Measurements from ENCODE around the gene MYL12A. TPM values are rescaled to one million over a fixed set of nuclear protein-coding genes. Genes with fewer than 3 reads are reported as not detected.
A peak's percentile ranks its signal among the peaks of the same experiment; 100 is the strongest.

Gene MYL12A
- total and polyA plus RNA-seq, 2 experiments from 2014 or later = 206 to 502 TPM

- H3K27ac ChIP-seq (ENCODE audit: low read depth) = no peak overlapping the region; the same call in 1 of the 2 replicates
These were observed 3.8 kb downstream of the MYL12A start for GRCh38 chr18:3251249-3251962.

More at GRCh38 chr18:3251249-3251962, 3.8 kb downstream of the MYL12A start:
- peaks cover 50% of the 10 kb centered on the region for H3K36me3 Mint-ChIP-seq (ENCODE audit: low read depth)
- Histone ChIP-seq H2AFZ (no peak overlapping the region), H3K4me3 (no peak overlapping the region), H3F3A (replicated peaks; ENCODE audit: low read depth) (0 out of 2 replicates have a peak, but pooled peaks cover 6% of the 10 kb centered on the region), H3K79me2 (replicated peaks; ENCODE audit: insufficient read depth) (peaks cover 62% of the 10 kb centered on the region), H3K36me3 (ENCODE audit: insufficient read depth) (peaks cover 32% of the 10 kb centered on the region), H3K4me1 (ENCODE audit: insufficient read depth) (peaks cover 16% of the 10 kb centered on the region), H4K20me1 (replicated peaks; ENCODE audit: insufficient read depth) (peaks cover 17% of the 10 kb centered on the region; the same call in 1 of the 2 replicates), H3K27me3 (ENCODE audit: insufficient read depth) (no peaks in the 10 kb centered on the region), H3K9me2 (ENCODE audit: insufficient read depth) (no peaks in the 10 kb centered on the region), H3K4me2 (no peak overlapping the region)
- peaks cover 12% of the 10 kb centered on the region for H3K27me3 Mint-ChIP-seq (ENCODE audit: insufficient read depth, low read depth, poor library complexity)
- no peak for TF ChIP-seq JUNB (IDR thresholded peaks at IDR 0.05; ENCODE audit: unreplicated experiment)
- TF ChIP-seq, protein P1, sequence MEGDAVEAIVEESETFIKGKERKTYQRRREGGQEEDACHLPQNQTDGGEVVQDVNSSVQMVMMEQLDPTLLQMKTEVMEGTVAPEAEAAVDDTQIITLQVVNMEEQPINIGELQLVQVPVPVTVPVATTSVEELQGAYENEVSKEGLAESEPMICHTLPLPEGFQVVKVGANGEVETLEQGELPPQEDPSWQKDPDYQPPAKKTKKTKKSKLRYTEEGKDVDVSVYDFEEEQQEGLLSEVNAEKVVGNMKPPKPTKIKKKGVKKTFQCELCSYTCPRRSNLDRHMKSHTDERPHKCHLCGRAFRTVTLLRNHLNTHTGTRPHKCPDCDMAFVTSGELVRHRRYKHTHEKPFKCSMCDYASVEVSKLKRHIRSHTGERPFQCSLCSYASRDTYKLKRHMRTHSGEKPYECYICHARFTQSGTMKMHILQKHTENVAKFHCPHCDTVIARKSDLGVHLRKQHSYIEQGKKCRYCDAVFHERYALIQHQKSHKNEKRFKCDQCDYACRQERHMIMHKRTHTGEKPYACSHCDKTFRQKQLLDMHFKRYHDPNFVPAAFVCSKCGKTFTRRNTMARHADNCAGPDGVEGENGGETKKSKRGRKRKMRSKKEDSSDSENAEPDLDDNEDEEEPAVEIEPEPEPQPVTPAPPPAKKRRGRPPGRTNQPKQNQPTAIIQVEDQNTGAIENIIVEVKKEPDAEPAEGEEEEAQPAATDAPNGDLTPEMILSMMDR (conservative IDR thresholded peaks at IDR 0.05; ENCODE audit: low read depth in 2 of 2) = no peak
- TF ChIP-seq, protein P2, sequence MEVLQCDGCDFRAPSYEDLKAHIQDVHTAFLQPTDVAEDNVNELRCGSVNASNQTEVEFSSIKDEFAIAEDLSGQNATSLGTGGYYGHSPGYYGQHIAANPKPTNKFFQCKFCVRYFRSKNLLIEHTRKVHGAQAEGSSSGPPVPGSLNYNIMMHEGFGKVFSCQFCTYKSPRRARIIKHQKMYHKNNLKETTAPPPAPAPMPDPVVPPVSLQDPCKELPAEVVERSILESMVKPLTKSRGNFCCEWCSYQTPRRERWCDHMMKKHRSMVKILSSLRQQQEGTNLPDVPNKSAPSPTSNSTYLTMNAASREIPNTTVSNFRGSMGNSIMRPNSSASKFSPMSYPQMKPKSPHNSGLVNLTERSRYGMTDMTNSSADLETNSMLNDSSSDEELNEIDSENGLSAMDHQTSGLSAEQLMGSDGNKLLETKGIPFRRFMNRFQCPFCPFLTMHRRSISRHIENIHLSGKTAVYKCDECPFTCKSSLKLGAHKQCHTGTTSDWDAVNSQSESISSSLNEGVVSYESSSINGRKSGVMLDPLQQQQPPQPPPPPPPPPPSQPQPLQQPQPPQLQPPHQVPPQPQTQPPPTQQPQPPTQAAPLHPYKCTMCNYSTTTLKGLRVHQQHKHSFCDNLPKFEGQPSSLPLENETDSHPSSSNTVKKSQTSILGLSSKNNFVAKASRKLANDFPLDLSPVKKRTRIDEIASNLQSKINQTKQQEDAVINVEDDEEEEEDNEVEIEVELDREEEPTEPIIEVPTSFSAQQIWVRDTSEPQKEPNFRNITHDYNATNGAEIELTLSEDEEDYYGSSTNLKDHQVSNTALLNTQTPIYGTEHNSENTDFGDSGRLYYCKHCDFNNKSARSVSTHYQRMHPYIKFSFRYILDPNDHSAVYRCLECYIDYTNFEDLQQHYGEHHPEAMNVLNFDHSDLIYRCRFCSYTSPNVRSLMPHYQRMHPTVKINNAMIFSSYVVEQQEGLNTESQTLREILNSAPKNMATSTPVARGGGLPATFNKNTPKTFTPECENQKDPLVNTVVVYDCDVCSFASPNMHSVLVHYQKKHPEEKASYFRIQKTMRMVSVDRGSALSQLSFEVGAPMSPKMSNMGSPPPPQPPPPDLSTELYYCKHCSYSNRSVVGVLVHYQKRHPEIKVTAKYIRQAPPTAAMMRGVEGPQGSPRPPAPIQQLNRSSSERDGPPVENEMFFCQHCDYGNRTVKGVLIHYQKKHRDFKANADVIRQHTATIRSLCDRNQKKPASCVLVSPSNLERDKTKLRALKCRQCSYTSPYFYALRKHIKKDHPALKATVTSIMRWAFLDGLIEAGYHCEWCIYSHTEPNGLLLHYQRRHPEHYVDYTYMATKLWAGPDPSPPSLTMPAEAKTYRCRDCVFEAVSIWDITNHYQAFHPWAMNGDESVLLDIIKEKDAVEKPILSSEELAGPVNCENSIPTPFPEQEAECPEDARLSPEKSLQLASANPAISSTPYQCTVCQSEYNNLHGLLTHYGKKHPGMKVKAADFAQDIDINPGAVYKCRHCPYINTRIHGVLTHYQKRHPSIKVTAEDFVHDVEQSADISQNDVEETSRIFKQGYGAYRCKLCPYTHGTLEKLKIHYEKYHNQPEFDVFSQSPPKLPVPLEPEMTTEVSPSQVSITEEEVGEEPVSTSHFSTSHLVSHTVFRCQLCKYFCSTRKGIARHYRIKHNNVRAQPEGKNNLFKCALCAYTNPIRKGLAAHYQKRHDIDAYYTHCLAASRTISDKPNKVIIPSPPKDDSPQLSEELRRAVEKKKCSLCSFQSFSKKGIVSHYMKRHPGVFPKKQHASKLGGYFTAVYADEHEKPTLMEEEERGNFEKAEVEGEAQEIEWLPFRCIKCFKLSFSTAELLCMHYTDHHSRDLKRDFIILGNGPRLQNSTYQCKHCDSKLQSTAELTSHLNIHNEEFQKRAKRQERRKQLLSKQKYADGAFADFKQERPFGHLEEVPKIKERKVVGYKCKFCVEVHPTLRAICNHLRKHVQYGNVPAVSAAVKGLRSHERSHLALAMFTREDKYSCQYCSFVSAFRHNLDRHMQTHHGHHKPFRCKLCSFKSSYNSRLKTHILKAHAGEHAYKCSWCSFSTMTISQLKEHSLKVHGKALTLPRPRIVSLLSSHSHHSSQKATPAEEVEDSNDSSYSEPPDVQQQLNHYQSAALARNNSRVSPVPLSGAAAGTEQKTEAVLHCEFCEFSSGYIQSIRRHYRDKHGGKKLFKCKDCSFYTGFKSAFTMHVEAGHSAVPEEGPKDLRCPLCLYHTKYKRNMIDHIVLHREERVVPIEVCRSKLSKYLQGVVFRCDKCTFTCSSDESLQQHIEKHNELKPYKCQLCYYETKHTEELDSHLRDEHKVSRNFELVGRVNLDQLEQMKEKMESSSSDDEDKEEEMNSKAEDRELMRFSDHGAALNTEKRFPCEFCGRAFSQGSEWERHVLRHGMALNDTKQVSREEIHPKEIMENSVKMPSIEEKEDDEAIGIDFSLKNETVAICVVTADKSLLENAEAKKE (CRISPR knock-in tag; IDR thresholded peaks at IDR 0.05) = no peak
- TF ChIP-seq EZH2 (IDR thresholded peaks at IDR 0.05; ENCODE audit: low read depth, unreplicated experiment) = no peak
- TF ChIP-seq ETS1 (IDR thresholded peaks at IDR 0.05) = no peak
- no peak for TF ChIP-seq NANOG (IDR thresholded peaks at IDR 0.05; ENCODE audit: borderline replicate concordance)
- TF ChIP-seq ZNF331 (CRISPR knock-in tag; IDR thresholded peaks at IDR 0.05; ENCODE audit: low read depth) = no peak
- no peak for TF ChIP-seq ZNF114 (CRISPR knock-in tag; IDR thresholded peaks at IDR 0.05)
- no peak for TF ChIP-seq EZH2phosphoT487 (IDR thresholded peaks at IDR 0.05; ENCODE audit: unreplicated experiment)
- no peak for TF ChIP-seq STAT1 (IDR thresholded peaks at IDR 0.05; ENCODE audit: unreplicated experiment)
- TF ChIP-seq, protein P3, sequence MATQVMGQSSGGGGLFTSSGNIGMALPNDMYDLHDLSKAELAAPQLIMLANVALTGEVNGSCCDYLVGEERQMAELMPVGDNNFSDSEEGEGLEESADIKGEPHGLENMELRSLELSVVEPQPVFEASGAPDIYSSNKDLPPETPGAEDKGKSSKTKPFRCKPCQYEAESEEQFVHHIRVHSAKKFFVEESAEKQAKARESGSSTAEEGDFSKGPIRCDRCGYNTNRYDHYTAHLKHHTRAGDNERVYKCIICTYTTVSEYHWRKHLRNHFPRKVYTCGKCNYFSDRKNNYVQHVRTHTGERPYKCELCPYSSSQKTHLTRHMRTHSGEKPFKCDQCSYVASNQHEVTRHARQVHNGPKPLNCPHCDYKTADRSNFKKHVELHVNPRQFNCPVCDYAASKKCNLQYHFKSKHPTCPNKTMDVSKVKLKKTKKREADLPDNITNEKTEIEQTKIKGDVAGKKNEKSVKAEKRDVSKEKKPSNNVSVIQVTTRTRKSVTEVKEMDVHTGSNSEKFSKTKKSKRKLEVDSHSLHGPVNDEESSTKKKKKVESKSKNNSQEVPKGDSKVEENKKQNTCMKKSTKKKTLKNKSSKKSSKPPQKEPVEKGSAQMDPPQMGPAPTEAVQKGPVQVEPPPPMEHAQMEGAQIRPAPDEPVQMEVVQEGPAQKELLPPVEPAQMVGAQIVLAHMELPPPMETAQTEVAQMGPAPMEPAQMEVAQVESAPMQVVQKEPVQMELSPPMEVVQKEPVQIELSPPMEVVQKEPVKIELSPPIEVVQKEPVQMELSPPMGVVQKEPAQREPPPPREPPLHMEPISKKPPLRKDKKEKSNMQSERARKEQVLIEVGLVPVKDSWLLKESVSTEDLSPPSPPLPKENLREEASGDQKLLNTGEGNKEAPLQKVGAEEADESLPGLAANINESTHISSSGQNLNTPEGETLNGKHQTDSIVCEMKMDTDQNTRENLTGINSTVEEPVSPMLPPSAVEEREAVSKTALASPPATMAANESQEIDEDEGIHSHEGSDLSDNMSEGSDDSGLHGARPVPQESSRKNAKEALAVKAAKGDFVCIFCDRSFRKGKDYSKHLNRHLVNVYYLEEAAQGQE (IDR thresholded peaks at IDR 0.05; ENCODE audit: unreplicated experiment) = no peak
- no peak for TF ChIP-seq CREB1 (CRISPR knock-in tag; IDR thresholded peaks at IDR 0.05; ENCODE audit: low read depth)
- TF ChIP-seq POLR2AphosphoS5 (IDR thresholded peaks at IDR 0.05; ENCODE audit: low read depth) = no peak
- DNase-seq (ENCODE audit: low spot score) (no peak), ATAC-seq (no peak)
- H3K4me1 Mint-ChIP-seq = peaks cover 22% of the 10 kb centered on the region; the same call in 2 of the 3 replicates
- peak overlapping the region; percentile 23; the same call in 1 of the 2 replicates for H3K27ac Mint-ChIP-seq
- H3K9me3 Mint-ChIP-seq = no peaks in the 10 kb centered on the region
- no peak overlapping the region for H3K4me3 Mint-ChIP-seq
